Epithelial cell of prostate (primary cell): ENCODE results near the gene CNTF.

Source experiments
- DNase-seq: peaks from one replicate; pipeline ENCODE4 v3.0.0-alpha.2; 2011; ENCODE audit warnings: low read depth, low spot score
- H3K27ac ChIP-seq: fragments of 450-650 bp; 2 replicates; pipeline ENCODE4 v1.5.1; 2017; ENCODE audit warnings: mild to moderate bottlenecking

The CNTF gene

GRCh38 chr11:58600510-58600909 is 22.0 kb upstream of the CNTF start:
- no peak overlapping the region for H3K27ac ChIP-seq

GRCh38 chr11:58606930-58607714 is 15.3 kb upstream of the CNTF start:
- no peak for DNase-seq
- H3K27ac ChIP-seq: no peak overlapping the region

More at GRCh38 chr11:58600510-58600909, 22.0 kb upstream of the CNTF start:
- DNase-seq: no peak

GRCh38 chr11:58608331-58608730 is 14.1 kb upstream of the CNTF start:
- no peak for DNase-seq

GRCh38 chr11:58609723-58610122 is 12.7 kb upstream of the CNTF start:
- H3K27ac ChIP-seq: no peak overlapping the region
- DNase-seq: no peak

More at GRCh38 chr11:58608331-58608730, 14.1 kb upstream of the CNTF start:
- H3K27ac ChIP-seq: no peak overlapping the region

- H3K27ac ChIP-seq: no peak overlapping the region
- no peak for DNase-seq
Observed at GRCh38 chr11:58613228-58613627, 9.2 kb upstream of the CNTF start.

- DNase-seq: no peak
- H3K27ac ChIP-seq: no peak overlapping the region
Observed at GRCh38 chr11:58615559-58615958, 6.9 kb upstream of the CNTF start.

- DNase-seq: peak; percentile 49
- no peak overlapping the region for H3K27ac ChIP-seq
Observed at GRCh38 chr11:58616594-58616993, 5.9 kb upstream of the CNTF start.

- DNase-seq: no peak
Observed at GRCh38 chr11:58617976-58618557, 4.4 kb upstream of the CNTF start.

GRCh38 chr11:58621586-58622262 is 741 bp upstream of the CNTF start:
- H3K27ac ChIP-seq: peak overlapping the region; percentile 37
- no peak for DNase-seq

More at GRCh38 chr11:58617976-58618557, 4.4 kb upstream of the CNTF start:
- no peak overlapping the region for H3K27ac ChIP-seq

GRCh38 chr11:58625086-58625485 is 2.6 kb downstream of the CNTF start:
- H3K27ac ChIP-seq: peak overlapping the region; percentile 58

GRCh38 chr11:58625826-58626460 is 3.5 kb downstream of the CNTF start:
- DNase-seq: peak; percentile 14
- peak overlapping the region; percentile 58 for H3K27ac ChIP-seq

More at GRCh38 chr11:58625086-58625485, 2.6 kb downstream of the CNTF start:
- DNase-seq: no peak

GRCh38 chr11:58626934-58627483 is 4.5 kb downstream of the CNTF start:
- DNase-seq: no peak
- H3K27ac ChIP-seq: peak overlapping the region; percentile 58

GRCh38 chr11:58628446-58628845 is 6.0 kb downstream of the CNTF start:
- DNase-seq: no peak
- H3K27ac ChIP-seq: peak overlapping the region; percentile 58

- H3K27ac ChIP-seq: no peak overlapping the region
- DNase-seq: no peak
Observed at GRCh38 chr11:58629857-58630256, 7.4 kb downstream of the CNTF start.

- no peak overlapping the region for H3K27ac ChIP-seq
- DNase-seq: no peak
Observed at GRCh38 chr11:58631378-58631777, 8.9 kb downstream of the CNTF start.

- no peak overlapping the region for H3K27ac ChIP-seq
- no peak for DNase-seq
Observed at GRCh38 chr11:58632510-58632909, 10.0 kb downstream of the CNTF start.

GRCh38 chr11:58636587-58636986 is 14.1 kb downstream of the CNTF start:
- no peak for DNase-seq
- no peak overlapping the region for H3K27ac ChIP-seq

GRCh38 chr11:58637371-58637770 is 14.9 kb downstream of the CNTF start:
- H3K27ac ChIP-seq: no peak overlapping the region
- no peak for DNase-seq

GRCh38 chr11:58639103-58639502 is 16.6 kb downstream of the CNTF start:
- no peak for DNase-seq
- H3K27ac ChIP-seq: no peak overlapping the region

- no peak for DNase-seq
- H3K27ac ChIP-seq: no peak overlapping the region
Observed at GRCh38 chr11:58639669-58640068, 17.2 kb downstream of the CNTF start.
